ENCODE data around the gene BRD7.

Gene BRD7

GRCh38 chr16:50303041-50303604 lies 65.7 kb downstream of the BRD7 start:
- DNase-seq (ENCODE audit: low spot score), result no peak

DNA sequence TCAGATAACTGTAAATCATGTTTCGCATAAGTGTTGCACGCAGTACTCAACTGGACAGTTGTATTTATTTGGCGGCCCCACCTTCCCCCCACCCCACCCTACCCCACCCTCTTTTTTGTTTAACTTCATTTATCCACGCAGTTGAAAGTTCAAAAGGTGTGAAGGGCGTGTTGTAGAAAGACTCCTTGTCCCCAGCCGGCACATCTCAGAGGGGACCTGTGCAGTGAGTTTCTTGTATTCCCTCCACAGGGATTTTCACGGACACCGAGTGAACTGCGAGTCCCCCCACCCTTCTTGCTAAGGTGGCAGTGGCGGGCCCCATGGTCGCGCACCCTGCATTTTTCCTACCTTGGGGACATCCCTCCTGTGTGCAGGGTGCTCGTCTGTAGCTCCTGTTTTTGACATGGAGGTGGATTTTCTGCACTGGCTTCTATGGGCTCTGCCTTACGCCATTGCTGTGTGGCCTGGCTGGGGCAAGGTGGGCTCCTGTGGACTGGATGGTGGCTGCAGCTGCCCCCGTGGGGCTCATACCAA lies 66.2 kb downstream of the BRD7 start:
- DNase-seq (ENCODE audit: low spot score), result no peak

DNA sequence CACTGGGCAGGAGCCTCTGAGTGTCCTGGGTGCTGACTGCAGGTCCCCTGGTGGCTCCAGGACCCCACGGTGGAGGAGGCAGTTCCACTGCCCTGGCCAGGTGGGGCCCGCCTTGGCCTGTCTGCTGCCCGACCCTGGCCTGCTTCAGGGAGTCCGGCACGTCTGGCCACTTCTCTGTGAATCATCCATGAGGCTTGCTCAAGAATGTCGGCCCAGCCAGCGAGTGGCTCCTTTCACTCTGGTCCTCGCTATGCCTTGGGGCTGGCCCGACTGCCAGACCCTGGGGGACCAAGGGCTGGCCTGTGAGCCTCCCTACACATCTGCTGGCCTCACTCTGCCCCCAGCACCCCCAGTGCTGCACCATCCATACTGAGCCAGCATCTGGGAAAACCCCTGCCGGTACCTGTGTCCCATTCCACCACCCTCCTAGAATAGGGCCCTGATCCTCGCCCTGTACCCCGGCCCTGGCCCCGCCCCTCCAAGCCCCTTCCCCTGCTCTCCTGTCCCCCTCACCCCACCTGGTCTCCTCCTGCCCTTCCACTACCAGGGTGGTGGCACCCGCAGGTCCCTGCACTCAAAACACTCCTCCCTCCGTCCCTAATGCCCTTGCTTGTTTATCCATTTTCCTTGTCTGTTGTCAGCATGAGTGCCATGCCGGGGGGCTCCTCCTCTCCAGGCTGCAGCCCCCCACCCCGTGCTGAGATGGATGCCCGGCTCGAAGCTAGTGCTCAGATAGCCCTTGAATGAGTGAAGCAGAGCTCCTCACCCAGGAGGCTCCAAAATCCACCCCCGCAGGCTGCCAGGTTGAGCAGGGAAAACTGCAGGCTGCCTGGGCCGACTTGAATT lies 66.9 kb downstream of the BRD7 start:
- peak; percentile 87 for DNase-seq (ENCODE audit: low spot score)

GRCh38 chr16:50300942-50301625 lies 67.7 kb downstream of the BRD7 start:
- DNase-seq (ENCODE audit: low spot score), result peak; percentile 48

- DNase-seq (ENCODE audit: low spot score), result no peak
These were observed 69.2 kb downstream of the BRD7 start for GRCh38 chr16:50299508-50300105.

DNA sequence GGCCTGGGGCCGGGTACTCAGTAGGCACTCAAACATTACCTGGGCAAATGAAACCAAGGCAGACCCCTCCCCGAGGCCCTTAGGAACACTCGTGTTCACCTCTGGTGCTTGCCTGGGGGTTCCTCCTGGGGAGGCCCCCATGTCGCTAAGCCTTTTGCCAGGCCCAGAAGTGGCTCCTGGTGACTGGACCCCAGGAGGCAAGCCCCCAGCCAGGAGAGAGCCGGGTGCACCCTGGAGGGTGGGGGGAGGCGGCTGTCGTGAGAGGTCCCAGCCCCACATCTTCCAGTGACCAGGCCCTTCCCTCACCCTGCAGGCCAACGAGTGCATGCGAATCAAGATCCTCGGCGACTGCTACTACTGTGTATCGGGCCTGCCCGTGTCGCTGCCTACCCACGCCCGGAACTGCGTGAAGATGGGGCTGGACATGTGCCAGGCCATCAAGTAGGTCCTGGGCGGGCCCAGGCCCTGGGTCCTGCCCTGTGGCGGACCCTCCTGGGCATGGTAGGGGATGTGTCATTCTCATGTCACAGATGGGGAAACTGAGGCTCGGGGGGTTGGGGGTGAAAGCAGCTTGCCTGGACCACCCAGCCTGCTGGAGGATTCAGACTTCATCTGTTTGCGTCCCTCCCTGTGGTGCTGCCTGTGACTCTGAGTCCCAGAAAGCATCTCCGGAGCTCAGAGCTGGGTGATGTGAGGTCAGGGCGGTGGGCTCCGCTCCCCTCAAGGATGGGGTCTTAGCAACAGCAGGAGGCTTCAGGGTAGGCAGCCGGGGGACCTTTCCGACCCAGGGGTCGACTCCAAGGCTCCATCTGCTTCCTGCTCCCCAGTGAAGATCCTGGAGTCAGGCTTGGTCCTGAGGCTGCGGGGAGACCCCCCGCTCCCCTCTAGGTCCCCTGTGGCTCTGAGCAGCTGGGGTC lies 69.9 kb downstream of the BRD7 start:
- DNase-seq (ENCODE audit: low spot score), result no peak

- DNase-seq (ENCODE audit: low spot score), result no peak
These were observed 70.7 kb downstream of the BRD7 start for GRCh38 chr16:50298075-50298460.

DNA sequence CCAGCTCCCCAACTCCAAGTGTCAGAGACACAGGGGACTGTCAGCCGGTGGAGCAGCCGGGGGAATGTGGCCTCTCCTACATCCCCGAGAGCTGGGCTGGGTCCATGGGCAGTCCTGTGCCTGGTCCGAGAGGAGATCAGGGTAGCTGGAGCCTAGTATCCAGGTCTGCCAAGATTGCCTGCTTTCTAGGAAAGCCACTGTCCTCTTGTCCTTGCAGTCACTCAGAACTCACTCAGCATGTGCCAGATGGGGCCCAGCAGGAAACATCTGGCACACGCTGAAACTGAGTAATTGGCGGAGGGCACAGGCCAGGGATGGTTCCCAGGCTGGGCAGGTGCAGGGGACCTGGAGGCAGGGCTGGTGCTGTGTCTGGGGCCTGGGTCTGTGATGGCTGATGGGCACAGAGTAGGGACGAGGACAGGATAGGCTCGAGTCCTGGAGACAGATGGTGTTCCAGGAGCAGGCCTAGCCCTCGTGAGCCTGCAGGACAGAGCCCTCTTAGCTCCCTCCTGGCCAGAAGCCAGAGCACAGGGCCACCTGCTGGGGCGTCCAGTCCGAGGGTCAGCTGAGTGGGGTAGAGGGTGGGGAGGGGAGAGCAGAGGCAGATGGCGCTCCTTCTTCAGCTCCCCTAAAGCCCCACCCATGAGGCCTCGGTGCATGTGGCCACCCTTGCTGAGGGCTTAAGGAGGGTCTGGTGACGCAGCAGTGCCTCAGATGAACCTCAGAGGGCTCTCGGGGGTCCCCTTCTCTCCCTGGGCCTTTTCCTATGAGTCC lies 71.3 kb downstream of the BRD7 start:
- no peak for DNase-seq (ENCODE audit: low spot score)

DNA sequence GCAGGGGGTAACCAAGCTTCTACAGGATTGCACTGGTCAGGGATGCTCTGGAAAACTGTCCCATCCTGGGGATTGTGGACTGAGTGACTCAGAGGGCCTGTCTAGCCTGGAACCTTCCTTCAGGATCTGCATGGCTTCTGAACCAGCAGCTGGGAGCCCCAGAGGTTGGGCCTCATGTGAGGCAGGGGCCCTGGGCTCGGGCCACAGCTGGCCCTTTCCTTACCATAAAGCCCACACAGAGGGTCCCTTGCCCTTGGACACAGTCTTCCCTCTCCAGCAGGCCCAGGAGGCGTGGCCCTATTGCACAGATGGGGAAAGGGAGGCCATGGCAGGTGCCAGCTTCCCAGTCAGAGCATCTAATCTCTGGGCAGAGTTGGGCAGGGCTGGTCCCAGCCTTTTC lies 72.0 kb downstream of the BRD7 start:
- DNase-seq (ENCODE audit: low spot score), result no peak

DNA sequence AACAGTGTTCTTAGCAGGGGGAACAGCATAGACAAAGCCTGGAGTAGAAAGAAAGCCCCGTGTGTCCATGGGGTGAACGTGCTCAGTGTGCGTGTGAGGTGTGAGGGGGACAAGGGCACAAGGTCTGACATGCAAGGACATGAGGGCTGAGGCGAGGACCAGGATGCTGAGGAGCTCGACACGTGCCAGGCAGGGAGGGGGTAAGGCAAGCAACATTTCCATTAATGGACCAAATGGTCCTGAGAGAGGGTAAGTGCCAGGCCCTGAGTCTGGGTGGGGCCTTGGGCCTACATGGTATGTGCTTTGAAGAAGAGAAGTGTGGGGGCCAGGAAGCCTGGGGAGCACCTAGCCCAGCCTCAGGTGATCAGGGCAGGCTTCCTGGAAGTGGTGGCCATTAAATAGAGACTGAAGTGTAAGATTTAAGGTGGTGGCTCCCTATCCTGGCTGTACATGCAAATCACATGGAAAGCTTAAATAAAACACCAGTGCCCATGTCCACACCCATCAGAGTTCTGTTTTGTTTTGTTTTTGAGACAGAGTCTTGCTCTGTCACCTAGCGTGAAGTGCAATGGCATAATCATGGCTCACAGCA lies 73.2 kb downstream of the BRD7 start:
- DNase-seq (ENCODE audit: low spot score), result no peak

DNA sequence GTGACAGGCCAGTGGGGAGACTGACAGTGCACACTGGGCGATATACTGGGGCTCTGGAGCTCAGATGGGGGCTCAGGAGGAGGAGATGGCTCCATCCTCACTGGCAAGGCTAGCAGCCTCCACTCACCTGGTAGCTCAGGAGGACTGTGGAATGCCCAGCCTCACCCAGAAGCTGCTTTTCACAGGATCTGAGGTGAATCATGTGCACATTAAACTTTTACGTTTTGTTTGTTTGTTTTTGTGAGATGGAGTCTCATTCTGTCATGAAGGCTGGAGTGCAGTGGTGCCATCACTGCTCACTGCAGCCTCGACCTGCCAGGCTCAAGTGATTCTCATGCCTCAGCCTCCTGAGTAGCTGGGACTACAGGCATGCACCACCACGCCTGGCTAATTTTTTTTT lies 73.8 kb downstream of the BRD7 start:
- no peak for DNase-seq (ENCODE audit: low spot score)

GRCh38 chr16:50293994-50294855 lies 74.6 kb downstream of the BRD7 start:
- DNase-seq (ENCODE audit: low spot score), result no peak

GRCh38 chr16:50293041-50293783 lies 75.6 kb downstream of the BRD7 start:
- DNase-seq (ENCODE audit: low spot score), result no peak

GRCh38 chr16:50292566-50292948 lies 76.2 kb downstream of the BRD7 start:
- no peak for DNase-seq (ENCODE audit: low spot score)

GRCh38 chr16:50291719-50292565 lies 76.8 kb downstream of the BRD7 start:
- no peak for DNase-seq (ENCODE audit: low spot score)

GRCh38 chr16:50290856-50291255 lies 77.9 kb downstream of the BRD7 start:
- DNase-seq (ENCODE audit: low spot score), result no peak

DNA sequence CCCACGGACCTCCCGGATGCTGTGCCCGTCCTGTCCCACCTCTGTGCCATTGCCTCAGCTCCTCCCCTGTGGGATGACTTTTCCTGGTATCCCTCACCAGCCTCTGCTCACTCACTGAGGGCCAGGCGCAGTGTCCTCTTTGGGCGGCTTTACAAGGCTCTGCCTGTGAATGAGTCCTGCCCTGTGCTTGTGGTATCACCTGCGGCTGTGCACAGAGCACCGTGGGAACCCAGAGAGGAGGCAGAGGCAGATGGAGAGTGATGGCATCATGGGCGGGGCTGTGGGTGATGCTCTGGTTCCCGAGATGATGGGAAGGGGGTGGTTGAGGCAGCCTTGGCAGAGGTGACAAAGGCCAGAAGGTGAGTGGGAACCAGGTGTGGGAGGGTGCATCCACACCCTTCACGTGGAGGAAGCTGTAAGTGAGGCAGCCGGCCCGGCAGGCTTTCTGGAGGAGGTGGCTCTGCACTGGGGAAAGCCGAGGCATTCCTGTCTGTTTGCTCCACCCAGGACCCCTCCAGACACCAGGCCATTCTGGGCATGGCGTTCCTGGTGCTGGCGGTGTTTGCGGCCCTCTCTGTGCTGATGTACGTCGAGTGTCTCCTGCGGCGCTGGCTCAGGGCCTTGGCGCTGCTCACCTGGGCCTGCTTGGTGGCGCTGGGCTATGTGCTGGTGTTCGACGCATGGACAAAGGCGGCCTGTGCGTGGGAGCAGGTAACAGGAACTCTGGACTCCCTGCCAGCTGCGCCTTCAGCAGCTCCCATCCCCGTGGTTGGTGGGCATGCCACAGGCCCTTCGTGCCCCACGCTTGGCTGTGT lies 78.6 kb downstream of the BRD7 start:
- no peak for DNase-seq (ENCODE audit: low spot score)
